HG03097 (cell line): ENCODE measurements around the gene PRDM4.

Source experiments
- ATAC-seq: cut with Tn5 transposase; IDR thresholded peaks from one replicate; pipeline ENCODE4 v1.9.1; 2021; ENCODE audit not compliant: unreplicated experiment, low FRiP score

Gene PRDM4

GRCh38 chr12:107760809-107761501, at the start of gene PRDM4:
Gene PRDM4, minus strand, starts transcription at chr12:107761137. Its CDS starts 622 bp downstream, at chr12:107760515.
- peak; percentile 94 for ATAC-seq

GRCh38 chr12:107807471-107808150, 46.7 kb upstream of the PRDM4 start:
- no peak for ATAC-seq

- ATAC-seq: no peak
Measured at GRCh38 chr12:107805488-107806180, 44.7 kb upstream of the PRDM4 start.

GRCh38 chr12:107803092-107803491, 42.2 kb upstream of the PRDM4 start:
- no peak for ATAC-seq

- no peak for ATAC-seq
Measured at GRCh38 chr12:107801150-107801549, 40.2 kb upstream of the PRDM4 start.

GRCh38 chr12:107798580-107798979, 37.6 kb upstream of the PRDM4 start:
- no peak for ATAC-seq

- ATAC-seq: no peak
Measured at GRCh38 chr12:107794451-107794850, 33.5 kb upstream of the PRDM4 start.

- ATAC-seq: no peak
Measured at GRCh38 chr12:107791465-107792089, 30.6 kb upstream of the PRDM4 start.

GRCh38 chr12:107788690-107789458, 27.9 kb upstream of the PRDM4 start:
- no peak for ATAC-seq

- no peak for ATAC-seq
Measured at GRCh38 chr12:107788281-107788680, 27.3 kb upstream of the PRDM4 start.

- peak; percentile 43 for ATAC-seq
Measured at GRCh38 chr12:107783406-107784376, 22.8 kb upstream of the PRDM4 start.

- ATAC-seq: no peak
Measured at GRCh38 chr12:107782067-107782466, 21.1 kb upstream of the PRDM4 start.

GRCh38 chr12:107780298-107780697, 19.4 kb upstream of the PRDM4 start:
- no peak for ATAC-seq

- ATAC-seq: no peak
Measured at GRCh38 chr12:107779077-107779831, 18.3 kb upstream of the PRDM4 start.

- no peak for ATAC-seq
Measured at GRCh38 chr12:107778383-107779025, 17.6 kb upstream of the PRDM4 start.

GRCh38 chr12:107776171-107776570, 15.2 kb upstream of the PRDM4 start:
- ATAC-seq: no peak

GRCh38 chr12:107775093-107775721, 14.3 kb upstream of the PRDM4 start:
- ATAC-seq: no peak
